GM18511 (cell line): ENCODE data around the gene RSRC1.
"Not testable (repeated sequence)": the region's sequence is repeated elsewhere in the genome, so short reads cannot be mapped to it uniquely, and the experiment has no call there.

ENCODE experiments used
- ATAC-seq: cut with Tn5 transposase; IDR thresholded peaks from one replicate; pipeline ENCODE4 v1.9.1; 2021; ENCODE audit warnings: mild to moderate bottlenecking, moderate library complexity; ENCODE audit not compliant: unreplicated experiment

Gene RSRC1, protein sequence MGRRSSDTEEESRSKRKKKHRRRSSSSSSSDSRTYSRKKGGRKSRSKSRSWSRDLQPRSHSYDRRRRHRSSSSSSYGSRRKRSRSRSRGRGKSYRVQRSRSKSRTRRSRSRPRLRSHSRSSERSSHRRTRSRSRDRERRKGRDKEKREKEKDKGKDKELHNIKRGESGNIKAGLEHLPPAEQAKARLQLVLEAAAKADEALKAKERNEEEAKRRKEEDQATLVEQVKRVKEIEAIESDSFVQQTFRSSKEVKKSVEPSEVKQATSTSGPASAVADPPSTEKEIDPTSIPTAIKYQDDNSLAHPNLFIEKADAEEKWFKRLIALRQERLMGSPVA

DNA sequence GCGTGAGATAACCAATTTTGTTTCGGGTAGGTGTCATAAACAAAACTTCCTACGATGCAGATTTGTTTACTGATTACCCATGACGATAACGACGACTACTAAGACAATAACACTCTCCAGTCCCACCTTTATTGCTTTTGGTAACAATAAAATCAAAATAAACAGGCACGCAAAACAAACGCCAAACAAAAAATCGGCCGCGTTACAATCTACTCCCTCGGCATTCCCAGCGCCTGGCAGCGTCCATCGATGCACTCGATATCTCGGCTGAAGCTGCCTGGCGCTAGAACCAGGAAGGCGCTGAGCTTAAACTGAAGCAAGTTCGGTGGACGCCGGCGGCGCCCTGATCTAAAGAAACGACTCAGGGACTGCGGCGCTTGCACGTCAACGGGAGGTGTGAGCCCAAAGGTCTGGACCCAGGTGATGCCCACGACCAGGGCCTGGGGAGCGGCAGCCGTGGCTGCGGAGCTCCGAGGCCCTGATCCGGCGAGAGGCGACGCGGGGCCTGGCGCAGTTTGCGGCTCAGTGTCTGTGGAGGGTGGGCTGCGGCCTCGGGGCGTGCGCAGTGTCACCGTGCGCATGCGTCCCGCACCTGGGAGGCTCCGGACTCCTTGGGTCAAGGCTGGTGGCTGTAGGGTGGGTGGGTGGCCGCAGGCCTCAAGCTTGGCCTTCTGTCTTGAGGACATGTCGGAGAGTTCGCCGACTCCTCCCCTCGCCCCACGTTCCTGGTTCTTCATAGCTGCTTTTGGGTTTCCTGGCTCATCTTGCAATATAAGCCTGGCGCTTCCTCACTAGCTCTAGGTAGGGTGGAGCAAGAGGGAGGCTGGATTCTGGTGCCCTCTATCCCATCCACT, at the start of gene RSRC1:
Gene RSRC1, plus strand, starts transcription at position 286 of the 854 bp plus-strand sequence. CDS start 12,016 bp downstream, outside the sequence.
- peak; percentile 88 for ATAC-seq

DNA sequence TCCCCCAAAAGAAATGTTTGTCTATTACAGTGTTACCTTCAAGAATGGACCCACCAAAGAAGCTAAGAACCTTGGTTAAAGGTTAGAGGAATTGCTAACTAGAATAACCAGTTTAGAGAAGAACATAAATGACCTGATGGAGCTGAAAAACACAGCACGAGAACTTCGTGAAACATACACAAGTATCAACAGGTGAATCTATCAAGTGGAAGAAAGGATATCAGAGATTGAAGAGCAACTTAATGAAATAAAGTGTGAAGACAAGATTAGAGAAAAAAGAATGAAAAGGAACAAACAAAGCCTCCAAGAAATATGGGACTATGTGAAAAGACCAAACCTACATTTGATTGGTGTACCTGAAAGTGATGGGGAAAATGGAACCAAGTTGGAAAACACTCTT, 44.3 kb upstream of the RSRC1 start:
- ATAC-seq: not testable (repeated sequence)

DNA sequence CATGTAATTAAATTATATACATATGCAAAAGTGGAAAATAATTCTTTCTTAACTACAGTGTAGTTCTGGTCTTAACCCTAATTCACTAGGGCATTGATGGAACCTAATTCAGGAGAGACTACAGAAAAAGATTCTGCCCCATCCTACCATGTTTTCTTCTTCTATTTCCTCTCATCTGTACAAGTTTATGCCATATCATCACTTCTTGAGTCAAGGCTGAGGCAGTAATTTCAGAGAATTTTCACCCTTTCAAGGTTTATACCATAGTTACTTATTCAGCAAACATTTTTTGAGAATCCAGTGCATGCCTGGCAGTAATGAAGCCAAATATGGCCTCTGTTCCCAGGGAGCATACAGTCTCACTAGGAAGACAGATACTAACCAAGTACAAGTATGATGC, 37.1 kb upstream of the RSRC1 start:
- ATAC-seq: no peak

DNA sequence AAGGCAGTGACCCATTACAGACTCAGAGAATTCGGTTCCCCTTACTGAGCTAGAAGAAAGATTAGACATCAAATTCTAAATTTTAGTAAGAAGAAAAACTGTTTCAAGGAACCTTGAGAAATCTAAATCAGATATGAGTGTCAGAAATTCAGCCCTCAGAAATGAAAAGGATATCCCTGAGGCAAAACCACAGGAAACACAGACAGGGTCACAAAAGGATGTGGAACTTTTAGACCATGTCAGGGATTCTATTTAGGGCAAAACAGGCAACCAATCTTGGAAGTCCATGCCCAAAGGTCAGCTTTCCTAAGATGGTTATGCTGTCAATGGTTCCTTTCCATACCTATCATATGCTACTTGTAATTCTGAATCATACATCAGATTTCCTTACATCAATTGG, 35.3 kb upstream of the RSRC1 start:
- ATAC-seq: no peak

DNA sequence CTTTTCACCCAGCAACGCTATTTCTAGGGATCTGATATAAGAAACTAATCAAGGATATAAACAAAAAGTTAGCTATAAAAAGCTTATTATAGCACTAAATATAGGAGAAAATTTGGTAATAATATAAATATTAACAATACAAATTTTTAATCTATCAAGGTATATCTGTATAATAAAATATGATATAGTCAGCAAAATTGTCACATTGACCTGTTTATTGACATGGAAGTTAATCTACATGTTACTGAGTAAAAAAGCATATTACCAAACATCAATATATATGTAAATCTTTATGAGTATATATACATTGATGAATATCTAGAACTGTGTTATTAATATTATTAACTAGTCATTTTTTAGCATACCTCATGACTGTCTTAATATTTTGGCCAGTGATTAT, 30.3 kb upstream of the RSRC1 start:
- ATAC-seq: no peak

DNA sequence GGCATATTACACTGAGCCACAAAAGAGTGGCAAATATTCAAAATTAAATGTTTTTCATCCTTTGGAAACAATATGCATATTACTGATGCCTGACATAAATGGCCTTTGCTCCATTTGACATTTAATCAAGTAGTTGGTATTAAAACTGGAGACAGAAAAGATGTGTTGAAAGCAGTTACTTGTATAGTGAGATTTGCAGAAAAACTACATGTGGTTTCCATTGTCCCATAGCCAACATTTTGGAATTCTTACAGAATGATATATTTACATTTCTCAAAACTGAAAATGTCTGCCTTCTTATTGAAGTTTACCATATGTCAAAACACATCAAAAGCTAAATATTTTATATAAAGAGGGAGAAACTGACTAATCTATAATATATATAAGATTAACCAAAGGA, 25.2 kb upstream of the RSRC1 start:
- ATAC-seq: no peak

DNA sequence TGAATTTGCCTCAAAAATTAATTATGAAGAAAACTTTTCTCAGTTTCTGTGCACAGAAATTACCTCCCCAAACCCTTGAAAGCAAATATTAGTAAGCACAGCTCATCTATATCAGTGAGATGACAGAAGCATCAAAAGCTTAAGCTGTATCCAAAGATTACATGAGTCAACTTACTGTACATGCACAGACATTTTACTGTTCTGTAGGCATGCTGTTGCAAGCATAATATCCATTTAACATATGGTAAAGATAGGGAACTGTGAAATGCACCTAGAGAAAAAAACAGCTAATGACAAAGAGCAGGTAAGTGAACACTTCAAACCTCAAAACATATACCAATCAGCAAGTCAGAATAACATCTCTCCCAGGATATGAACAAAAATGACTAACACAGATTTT, 24.5 kb upstream of the RSRC1 start:
- ATAC-seq: no peak

DNA sequence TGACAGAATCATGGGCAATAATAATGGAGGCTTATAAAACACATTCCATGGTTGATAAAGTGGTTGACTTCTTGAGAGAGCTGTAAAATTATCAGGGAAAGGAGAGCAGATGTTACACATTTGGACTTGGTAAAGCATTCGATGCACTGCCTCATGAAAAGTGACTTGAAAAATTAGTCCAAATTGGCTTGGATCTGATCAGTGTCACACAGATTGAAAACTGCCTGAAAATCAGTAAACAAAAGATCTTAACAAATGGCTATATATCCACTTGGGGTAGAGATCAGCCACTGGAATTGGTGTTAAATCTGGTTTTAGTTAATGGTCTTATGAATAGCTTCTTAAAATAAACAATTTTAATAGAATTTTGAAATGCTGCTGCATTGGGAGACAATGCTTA, 24.0 kb upstream of the RSRC1 start:
- ATAC-seq: no peak

DNA sequence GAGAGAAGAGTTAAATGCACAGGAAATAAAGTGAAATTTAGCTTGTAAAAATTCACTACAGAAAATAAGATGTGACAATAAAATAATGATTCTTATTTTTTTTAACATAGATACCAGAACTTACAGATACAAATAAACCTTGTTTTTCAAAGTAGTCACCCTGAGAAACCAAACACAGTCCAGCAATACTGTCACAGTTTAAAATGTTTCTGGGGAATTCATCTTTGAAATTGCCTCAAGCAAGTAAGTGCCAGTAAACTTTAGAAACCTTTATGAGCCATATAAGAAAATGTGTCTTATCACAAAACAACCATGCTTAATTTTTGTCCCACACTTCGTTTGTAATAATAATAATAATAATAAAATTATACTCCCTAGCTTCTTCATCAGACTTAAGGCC, 23.5 kb upstream of the RSRC1 start:
- ATAC-seq: no peak

DNA sequence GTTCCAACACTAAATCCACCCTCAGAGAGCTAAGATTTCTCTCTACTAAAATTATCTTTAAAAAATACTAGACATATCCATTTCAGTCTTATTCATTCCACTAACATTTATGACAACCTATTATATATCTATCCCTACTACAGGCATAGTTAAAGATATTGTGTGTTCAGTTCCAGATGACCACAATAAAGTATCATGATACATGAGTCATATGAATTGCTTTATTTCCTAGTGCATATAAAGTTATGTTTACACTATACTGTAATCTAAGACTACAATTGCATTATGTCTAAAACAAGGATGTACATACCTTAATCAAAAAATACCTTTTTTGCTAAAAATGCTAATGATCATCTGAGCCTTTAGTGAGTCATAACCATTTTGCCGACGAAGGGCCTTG, 23.1 kb upstream of the RSRC1 start:
- ATAC-seq: no peak

DNA sequence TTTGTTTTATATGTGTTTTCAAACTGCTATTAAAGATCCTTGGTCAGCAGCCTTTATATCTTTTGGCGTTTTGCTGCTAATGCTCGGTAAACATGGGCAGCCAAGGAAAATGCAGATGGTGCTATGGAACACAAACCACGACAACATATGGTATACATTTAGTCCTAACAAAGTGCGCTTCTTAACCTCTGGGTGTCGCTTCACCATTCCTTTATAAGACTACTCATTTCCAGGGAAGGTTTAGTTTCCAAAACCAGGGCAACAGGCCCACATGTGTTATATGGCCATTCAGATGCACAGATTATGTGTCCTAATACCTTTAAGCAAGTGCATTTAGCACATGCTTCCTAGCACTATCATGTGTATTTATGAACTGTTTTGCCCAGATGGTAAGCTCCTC, 18.4 kb upstream of the RSRC1 start:
- ATAC-seq: no peak

DNA sequence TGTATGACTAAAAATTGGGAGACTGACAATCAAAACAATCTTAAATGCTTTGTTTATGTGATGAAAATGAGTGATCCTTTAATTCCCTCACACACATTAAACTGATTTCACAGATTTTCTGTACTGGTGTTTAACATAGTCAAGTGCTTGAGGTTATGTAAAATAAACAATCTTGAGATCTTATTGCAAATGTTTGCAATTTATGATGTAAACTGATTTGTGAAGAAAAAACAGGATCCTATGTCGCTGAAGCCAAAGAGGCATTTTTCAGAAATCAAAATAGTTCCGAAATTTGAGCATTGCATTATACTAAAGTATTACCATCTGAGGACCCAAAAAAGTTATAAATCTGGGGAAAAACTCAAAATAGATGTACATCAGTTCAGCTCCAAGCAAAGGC, 16.4 kb upstream of the RSRC1 start:
- no peak for ATAC-seq

DNA sequence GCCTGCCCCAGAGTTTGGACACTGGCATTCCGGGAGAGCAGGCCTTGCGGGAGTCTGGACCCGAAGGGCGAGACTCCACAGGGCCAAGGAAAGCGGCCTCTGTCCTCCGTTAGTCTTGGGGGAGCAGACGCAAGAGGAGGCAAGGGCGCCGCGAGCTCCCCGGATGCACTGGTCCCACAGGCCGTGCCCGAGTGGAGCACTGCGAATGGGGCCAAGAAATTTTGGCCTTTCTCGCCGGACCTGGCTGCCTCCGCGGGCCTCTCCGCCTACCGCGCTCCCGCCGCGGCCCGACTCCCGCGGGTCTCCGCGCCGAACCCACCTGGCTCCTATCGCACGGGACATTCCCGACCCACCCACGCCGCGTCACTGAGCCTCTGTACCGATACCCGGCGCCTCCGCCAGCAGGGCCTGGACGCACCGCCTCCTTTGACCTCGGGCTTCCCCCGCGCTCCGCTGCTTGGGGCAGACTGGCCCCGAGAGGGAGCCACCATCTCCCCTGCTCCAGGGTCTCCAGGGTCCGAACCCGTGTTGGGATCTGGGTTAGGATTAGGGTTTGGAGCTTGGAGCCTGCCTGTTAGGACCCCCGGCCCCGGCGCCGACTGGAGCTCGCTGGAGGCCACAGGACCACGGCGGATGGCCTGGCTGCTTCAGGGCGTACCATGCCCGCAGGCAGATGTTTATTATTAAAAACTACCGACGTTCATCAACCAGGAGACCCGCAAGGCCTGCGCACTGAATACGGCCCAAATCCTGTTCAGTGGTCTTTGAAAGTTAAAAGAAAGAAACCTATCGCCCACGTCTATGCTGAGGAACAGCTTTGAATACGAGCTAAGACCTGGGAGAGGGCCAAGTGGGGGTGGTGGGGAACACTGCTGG, 15.4 kb upstream of the RSRC1 start:
- ATAC-seq: peak; percentile 43

DNA sequence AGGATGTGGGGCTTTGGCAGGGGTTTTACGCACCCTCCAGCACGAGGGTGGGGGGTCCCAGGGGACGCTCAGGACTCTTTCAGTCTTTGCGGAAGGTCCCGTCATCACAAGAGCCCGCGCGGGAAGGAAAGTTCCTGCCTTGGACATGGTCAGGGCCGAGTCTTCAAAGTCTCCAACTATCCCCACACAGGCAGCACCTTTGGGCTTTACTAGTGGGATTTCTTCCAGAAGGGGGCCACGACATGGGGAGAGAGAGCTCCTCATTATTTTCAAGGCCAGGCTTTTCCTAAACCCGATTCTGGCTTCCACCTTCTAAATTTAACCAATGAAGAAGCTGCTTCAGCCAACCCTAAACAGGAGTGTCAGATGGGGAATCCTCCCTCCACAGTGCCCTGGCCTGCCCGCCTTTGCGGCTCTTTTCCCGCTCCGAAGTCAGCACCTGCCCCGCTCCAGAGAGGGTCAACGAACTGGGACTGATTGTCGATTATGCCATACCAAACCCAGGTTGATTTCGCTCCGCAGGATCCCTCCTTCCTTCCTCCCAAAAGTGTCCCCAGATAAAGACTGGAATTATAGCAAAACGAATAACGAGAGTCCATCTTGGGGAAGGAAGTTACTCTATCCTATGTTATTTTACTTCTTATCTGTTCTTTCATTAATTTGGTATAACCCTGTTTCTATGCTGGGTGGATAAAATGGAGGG, 14.6 kb upstream of the RSRC1 start:
- no peak for ATAC-seq

DNA sequence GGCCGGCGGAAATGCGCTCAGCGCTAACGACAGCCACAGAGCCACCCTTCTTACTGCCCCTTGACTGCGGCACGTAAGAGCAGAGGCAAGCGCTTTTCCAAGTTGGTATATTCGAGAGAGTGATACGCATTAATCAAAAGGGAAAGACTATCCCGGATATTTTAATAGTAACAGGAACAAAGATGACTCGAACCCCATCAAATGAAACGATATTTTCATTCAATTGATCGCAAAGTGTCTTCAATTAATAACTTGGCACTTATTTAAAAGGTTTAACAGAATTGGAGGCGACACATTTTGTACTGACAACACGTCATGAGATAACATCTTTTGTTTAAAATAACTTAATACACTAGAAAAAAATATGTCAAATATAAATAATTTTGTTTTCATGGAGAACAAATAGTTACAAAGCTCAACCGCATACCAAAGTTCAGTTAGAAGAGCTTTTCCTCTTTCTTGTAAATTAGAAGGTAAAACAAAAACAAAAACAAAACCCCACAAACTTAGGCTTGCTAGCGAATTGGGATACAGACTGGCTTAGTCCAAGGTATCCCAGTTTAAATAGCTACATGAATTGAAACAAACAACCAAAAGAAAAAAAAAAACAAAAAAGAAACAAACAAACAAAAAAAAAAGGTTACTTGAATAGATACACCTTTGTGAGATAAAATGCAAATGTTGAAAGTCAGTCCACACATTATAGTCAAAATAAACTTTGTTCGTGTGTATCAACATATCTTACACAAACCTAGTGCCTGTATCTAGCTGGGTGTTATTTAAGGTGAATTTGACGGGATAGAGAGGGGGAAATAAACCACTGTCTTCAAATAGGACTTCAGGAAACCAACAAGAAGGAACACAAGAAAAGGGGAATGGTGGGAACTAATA, 13.8 kb upstream of the RSRC1 start:
- no peak for ATAC-seq

DNA sequence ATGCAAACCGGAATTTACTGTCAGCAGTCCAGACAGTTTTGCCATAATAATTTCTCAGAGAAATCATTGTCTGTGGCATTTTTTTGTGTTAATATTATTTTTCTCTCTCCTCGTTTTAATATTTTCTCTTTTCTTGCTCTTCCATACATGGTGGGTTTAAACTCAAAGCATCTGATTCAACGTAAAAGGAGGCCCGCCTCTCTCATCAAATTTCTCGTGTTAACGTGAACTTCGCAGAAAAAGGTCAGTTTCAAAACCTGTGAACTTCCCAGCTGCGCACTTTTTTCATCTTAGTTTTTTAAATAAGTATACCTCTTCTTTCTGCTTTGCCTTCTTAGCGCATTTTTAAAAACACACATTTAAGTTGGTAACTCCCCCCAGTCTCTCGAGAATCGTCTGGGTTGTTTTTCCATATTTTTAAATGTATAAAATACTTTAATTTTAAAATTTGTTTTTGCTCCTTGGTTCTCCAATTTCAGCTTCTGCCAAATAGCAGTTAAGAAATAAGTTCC, 12.8 kb upstream of the RSRC1 start:
- ATAC-seq: no peak

DNA sequence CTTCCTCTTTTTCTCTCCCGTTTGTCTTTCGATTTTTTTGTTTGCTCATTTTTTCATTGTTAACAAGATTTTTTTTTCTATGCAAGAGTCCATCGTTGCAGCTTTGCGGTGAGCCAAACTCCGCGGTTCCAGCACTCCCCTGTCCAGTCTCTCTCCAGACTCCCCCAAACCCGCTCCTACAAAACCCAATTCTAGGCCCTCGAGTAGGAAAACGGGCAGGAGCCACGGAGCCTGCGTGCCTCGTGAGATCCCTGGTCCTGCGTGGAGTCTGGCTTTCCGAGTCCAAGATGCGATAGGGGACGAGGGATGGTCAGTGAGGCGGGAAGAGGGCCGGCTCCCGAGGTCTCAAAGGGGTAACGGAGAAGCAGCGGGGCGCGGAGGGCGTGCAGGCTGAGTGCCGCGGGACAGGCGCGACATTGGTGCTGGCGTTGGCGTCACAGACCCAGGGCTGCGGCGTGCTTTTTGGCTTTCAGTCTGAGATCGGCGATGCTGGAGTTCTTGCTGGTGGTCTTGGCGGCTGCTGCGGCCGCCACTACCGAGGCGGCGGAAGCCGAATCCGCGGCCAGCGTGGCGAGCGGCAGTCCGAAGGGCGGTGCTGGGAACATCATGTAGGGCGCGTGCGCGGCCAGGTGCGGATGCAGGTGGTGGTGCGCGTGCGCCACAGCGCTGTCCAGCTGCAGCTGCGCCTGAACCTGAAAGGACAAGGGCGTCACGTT, 12.1 kb upstream of the RSRC1 start:
- ATAC-seq: peak; percentile 87

DNA sequence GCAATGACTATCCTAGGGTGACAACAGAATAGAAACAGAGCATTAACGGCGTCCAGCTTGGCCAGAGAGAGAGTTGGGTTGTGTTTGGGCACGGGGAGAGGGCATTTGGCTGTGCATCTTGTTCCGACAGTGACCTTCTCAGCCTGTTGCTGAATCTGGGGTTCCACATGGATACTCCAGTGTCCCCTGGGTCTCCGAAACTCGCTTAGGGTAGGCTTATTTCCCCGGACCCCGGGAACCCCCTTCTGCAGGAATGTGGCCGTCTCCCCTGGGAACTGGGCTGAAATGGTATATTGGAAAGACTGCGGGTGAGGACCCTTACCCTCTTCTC, 11.6 kb upstream of the RSRC1 start:
- no peak for ATAC-seq

DNA sequence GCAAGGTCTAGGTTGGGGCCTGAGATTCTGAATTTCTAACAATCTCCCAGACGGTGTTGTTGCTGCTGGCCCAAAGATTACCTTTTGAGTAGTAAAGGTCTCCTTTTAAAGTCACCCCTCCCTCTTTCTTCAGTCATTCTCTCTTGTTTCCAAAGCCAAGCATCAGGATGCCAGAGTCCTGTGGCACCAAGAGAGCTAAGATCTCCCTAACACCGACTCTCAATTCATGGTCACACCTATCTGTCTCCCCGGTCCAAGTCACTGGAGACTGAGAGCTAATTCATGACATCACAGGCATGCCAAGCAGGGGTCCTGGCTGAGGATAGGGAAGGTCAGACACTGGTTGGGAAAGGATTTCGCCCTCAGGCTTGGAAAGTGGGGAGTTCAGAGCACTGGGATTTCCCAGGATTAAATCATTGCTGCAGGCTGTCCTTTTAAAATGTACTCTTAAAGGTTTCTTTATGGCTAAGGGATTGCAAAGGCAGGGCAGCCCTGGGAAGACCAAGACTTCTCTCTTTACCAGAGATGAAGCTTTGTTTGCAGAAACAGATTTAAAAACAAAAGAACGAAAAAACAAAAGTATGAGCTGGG, 11.0 kb upstream of the RSRC1 start:
- ATAC-seq: no peak
